Measurements from ENCODE around the gene SPCS3.
A peak's percentile ranks its signal among the peaks of the same experiment; 100 is the strongest.
"Not testable (repeated sequence)": the region's sequence is repeated elsewhere in the genome, so short reads cannot be mapped to it uniquely, and the experiment has no call there.

The SPCS3 gene

DNA sequence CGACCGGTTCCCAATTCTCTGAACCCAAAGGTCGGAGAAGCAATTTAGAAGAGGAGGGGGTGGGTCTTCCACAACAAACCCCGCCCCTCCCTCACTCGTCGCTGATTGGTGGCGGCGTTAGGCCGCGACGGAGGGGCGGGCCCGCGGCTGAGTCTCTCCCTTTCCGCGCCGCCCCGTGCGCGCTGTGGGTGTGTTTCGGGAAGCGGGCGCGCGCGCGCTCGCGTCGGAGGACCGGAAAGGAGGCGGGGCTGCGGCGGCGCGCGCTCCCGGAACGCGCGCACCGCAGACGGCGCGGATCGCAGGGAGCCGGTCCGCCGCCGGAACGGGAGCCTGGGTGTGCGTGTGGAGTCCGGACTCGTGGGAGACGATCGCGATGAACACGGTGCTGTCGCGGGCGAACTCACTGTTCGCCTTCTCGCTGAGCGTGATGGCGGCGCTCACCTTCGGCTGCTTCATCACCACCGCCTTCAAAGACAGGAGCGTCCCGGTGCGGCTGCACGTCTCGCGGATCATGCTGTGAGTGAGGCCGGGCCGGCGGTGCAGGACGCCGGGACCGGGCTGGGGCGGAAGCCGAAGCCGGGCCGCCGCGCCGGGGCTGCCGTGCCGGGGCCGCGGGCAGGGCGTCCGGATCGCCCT lies at the start of gene SPCS3:
Gene SPCS3, plus strand, starts transcription at position 263 of the 636 bp plus-strand sequence. Its CDS starts 111 bp downstream, at position 374.
- no peaks in the 10 kb centered on the region; the same call in 1 of the 2 replicates for H3K4me1 ChIP-seq (ENCODE audit: insufficient read depth, low read length)
- H3K9ac ChIP-seq (ENCODE audit: low read depth, low read length): peak within 1 kb of the TSS; percentile 90
- no peaks in the 10 kb centered on the region for H3K36me3 ChIP-seq (ENCODE audit: insufficient read depth, low read length)
- H3K9me3 ChIP-seq (ENCODE audit: control insufficient read depth, insufficient read depth, low read length): no peaks in the 10 kb centered on the region

DNA sequence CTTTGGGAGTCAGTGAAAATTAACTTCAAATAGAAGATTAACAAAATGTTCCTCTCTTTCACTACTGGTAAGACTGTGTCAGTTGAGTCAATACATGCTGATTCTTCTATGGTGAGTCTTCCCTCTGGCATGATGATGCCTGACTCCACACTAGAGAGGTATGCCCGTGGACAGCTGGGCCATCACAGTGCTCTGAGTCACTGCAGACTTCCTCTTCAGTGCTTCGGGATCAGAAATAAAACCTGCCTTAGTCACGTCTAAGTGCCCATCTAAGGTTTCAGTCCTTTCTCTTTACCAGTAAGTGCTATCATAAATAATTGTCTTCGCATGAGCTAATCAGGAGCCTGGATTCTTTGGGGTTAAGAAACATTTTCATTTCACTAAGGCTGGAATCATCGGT lies 49.1 kb upstream of the SPCS3 start:
- Histone ChIP-seq H3K9ac (ENCODE audit: low read depth, low read length) (no peak overlapping the region), H3K4me1 (ENCODE audit: insufficient read depth, low read length) (no peaks in the 10 kb centered on the region), H3K36me3 (ENCODE audit: insufficient read depth, low read length) (no peaks in the 10 kb centered on the region), H3K9me3 (ENCODE audit: control insufficient read depth, insufficient read depth, low read length) (no peaks in the 10 kb centered on the region)

DNA sequence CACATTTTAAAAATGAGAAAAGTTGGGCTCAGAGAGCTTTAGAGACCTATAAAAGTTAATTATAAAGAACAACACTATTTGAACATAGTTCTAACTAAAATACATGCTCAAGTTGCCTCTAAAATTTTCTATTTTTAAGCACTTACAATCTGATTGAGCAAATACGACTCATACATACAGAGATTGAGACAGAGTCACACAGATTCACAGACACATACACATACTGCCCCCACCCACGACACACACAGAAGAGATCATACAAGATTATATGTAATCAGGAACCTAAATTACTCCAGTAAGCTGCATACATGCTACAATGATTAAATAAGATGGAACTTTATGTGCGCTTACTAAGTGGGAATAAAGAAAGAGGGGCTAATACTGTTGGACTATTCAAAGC lies 48.0 kb upstream of the SPCS3 start:
- no peaks in the 10 kb centered on the region for H3K9me3 ChIP-seq (ENCODE audit: control insufficient read depth, insufficient read depth, low read length)
- no peaks in the 10 kb centered on the region for H3K4me1 ChIP-seq (ENCODE audit: insufficient read depth, low read length)
- H3K9ac ChIP-seq (ENCODE audit: low read depth, low read length): no peak overlapping the region
- no peaks in the 10 kb centered on the region for H3K36me3 ChIP-seq (ENCODE audit: insufficient read depth, low read length)

DNA sequence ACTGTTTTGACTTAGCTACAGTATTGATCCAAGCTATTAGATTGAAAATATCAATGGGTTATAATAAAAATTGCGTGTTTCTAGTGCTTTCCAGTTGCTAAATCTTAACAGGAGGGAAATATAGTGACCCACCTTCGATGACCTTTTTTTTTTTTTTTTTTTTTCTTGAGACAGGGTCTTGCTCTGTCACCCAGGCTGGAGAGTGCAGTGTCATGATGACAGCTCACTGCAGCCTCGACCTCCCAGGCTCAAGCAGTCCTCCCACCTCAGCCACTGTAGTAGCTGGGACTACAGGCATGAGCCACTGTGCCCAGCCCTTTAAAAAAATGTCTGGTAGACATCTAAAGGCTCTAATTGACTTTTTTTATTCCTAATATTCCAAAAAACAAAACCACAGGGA lies 47.0 kb upstream of the SPCS3 start:
- Histone ChIP-seq H3K9ac (ENCODE audit: low read depth, low read length) (no peak overlapping the region), H3K36me3 (ENCODE audit: insufficient read depth, low read length) (no peaks in the 10 kb centered on the region)

DNA sequence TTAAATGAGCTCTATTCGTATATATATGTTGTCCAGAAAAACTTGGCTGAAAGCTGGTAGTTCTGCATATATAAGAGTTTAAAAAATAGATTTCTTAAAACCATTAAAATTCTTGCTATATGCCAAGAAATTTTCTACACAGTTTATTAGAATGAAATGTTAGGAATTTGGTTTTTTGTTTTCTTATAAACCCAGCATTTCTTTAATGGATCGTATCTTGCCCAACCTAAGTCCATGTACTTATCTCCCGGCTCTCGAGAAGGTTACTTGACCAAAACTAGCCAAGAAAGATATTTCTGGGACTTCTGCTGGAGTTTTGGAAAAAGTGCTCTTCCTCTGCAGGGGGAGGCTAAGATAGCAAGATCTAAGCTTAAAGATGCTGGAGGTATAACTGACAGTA lies 46.0 kb upstream of the SPCS3 start:
- Histone ChIP-seq H3K4me1 (ENCODE audit: insufficient read depth, low read length) (peaks cover 5% of the 10 kb centered on the region), H3K9ac (ENCODE audit: low read depth, low read length) (no peak overlapping the region), H3K36me3 (ENCODE audit: insufficient read depth, low read length) (no peaks in the 10 kb centered on the region), H3K9me3 (ENCODE audit: control insufficient read depth, insufficient read depth, low read length) (no peaks in the 10 kb centered on the region)

More for the DNA sequence above, 47.0 kb upstream of the SPCS3 start:
- no peaks in the 10 kb centered on the region for H3K9me3 ChIP-seq (ENCODE audit: control insufficient read depth, insufficient read depth, low read length)
- peaks cover 5% of the 10 kb centered on the region for H3K4me1 ChIP-seq (ENCODE audit: insufficient read depth, low read length)

DNA sequence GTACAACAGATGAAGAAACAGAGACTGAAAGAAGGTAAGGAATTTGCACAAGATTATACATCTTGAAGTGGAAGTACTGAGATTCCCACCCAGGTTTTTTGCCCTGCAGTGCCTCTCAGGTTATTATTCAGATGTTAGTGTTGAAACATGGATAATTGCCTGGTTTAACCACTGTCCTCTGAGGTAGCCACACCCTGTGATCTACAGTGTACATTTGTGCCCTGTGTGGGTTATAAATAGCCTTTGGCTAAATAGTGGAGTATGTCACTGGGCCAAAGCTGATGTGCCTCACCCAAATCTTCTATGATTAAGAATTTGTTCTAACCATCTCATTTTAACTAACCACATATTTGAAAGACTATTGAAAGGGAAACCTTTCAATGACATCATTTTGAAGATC lies 45.3 kb upstream of the SPCS3 start:
- H3K9ac ChIP-seq (ENCODE audit: low read depth, low read length): no peak overlapping the region
- H3K9me3 ChIP-seq (ENCODE audit: control insufficient read depth, insufficient read depth, low read length): no peaks in the 10 kb centered on the region
- H3K4me1 ChIP-seq (ENCODE audit: insufficient read depth, low read length): peaks cover 5% of the 10 kb centered on the region
- H3K36me3 ChIP-seq (ENCODE audit: insufficient read depth, low read length): no peaks in the 10 kb centered on the region

DNA sequence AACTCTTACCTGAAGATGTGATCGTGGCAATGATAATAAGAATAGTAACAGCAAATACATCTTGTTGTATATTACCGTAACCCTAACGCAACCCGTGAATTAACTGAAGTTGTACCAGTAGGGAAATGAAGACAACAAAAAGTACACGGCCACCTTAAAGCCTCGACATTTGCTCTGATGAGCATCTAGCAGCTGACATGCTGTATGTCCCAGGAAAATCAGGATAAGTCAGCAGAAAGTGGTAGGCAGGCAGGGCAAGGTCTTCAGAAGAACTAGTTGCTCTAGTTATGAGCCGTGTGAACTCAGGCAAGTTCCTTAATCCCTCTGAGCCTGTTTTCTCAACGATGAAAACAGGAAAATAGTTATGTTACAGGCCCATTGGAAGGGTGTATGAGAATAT lies 43.1 kb upstream of the SPCS3 start:
- Histone ChIP-seq H3K9ac (ENCODE audit: low read depth, low read length) (no peak overlapping the region), H3K9me3 (ENCODE audit: control insufficient read depth, insufficient read depth, low read length) (no peaks in the 10 kb centered on the region), H3K4me1 (ENCODE audit: insufficient read depth, low read length) (peaks cover 5% of the 10 kb centered on the region), H3K36me3 (ENCODE audit: insufficient read depth, low read length) (no peaks in the 10 kb centered on the region)

DNA sequence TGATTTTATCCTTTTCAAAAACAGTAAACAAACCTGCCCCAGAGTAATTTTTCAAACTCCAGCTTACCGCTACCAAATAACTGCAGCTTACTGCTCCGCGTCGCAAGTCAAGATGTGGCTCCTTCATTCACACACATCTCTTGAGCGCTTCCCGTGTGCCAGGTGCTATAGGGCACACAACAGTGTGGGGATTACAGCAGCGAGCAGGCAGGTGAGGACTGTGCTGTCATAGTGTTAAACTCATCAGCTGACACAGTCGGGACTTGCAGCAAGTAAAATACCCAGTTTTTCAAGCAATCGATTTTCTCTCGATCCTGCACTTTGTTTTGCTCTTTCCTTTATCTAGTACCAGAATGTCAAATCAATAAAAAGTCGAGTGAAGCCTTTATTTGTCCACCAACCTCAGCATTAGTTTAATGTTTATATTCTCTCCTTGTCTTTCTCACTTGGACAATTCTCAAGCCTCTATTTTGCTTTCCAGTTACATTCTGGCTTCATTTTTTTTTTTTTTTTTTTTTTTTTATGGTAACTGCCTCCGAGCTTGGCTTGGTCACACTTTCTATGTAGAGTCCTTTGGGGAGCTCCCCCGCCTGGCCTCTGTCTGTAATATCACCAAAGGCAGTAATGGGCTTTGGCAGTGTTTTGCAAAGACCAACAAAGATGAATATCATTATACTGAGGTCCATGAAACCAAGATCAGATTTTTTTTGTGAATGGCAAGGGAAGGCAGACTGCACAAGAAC lies 42.4 kb upstream of the SPCS3 start:
- H3K9ac ChIP-seq (ENCODE audit: low read depth, low read length): peak overlapping the region; percentile 21

DNA sequence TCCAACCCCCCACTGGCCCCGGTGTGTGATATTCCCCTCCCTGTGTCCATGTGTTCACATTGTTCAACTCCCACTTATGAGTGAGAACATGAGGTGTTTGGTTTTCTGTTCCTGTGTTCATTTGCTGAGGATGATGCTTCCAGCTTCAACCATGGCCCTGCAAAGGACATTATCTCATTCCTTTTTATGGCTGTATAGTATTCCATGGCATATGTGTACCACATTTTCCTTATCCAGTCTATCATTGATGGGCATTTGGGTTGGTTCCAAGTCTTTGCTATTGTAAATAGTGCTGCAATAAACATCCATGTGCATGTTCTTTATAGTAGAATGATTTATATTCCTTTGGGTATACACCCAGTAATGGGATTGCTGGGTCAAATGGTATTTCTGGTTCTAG lies 40.2 kb upstream of the SPCS3 start:
- not testable (repeated sequence) for H3K9ac ChIP-seq (ENCODE audit: low read depth, low read length); H3K9me3 ChIP-seq (ENCODE audit: control insufficient read depth, insufficient read depth, low read length); H3K4me1 ChIP-seq (ENCODE audit: insufficient read depth, low read length); H3K36me3 ChIP-seq (ENCODE audit: insufficient read depth, low read length)

More for the DNA sequence above, 42.4 kb upstream of the SPCS3 start:
- Histone ChIP-seq H3K36me3 (ENCODE audit: insufficient read depth, low read length) (no peaks in the 10 kb centered on the region), H3K9me3 (ENCODE audit: control insufficient read depth, insufficient read depth, low read length) (no peaks in the 10 kb centered on the region), H3K4me1 (ENCODE audit: insufficient read depth, low read length) (peaks cover 5% of the 10 kb centered on the region)

DNA sequence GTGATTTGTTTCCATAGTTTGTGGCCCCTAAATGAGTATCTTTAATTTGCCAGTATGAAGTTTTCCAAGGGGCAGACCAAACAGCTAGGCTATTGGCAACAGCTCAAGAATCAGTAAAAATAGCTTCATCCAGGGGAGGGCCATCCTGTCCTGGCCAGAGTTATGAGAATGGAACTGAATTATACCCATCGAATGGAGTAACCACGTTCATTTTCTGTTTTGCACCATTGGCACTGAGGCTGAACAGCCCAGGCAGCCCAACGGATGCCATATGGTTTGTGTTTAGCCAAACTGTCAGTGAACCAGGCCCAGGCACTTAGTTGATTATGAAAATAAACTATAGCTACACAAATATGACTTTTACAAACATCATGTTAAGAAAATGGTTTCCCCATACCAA lies 33.0 kb upstream of the SPCS3 start:
- H3K36me3 ChIP-seq (ENCODE audit: insufficient read depth, low read length): no peaks in the 10 kb centered on the region
- no peak overlapping the region for H3K9ac ChIP-seq (ENCODE audit: low read depth, low read length)
- no peaks in the 10 kb centered on the region; the same call in 1 of the 2 replicates for H3K4me1 ChIP-seq (ENCODE audit: insufficient read depth, low read length)
- H3K9me3 ChIP-seq (ENCODE audit: control insufficient read depth, insufficient read depth, low read length): no peaks in the 10 kb centered on the region

DNA sequence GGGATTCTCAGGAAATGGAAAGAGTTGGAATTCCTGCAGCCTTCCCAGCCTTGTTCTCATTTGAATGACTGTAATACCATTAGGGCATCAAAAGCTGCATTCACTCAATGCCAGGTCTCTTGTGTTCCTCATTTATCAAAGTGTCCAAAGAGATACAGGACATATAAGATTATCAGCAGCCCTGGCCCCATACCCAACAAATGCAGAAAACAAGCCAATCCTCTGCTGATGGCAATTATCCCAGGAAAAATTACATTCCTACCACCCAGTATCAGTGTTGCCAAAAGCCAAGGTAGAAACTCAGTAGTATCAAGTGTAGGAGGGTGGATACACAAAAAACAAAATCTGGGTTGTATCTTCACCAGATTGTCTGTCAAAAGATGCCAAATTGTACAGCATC lies 32.2 kb upstream of the SPCS3 start:
- Histone ChIP-seq H3K9me3 (ENCODE audit: control insufficient read depth, insufficient read depth, low read length) (no peaks in the 10 kb centered on the region), H3K36me3 (ENCODE audit: insufficient read depth, low read length) (no peaks in the 10 kb centered on the region), H3K4me1 (ENCODE audit: insufficient read depth, low read length) (no peaks in the 10 kb centered on the region; the same call in 1 of the 2 replicates), H3K9ac (ENCODE audit: low read depth, low read length) (no peak overlapping the region)

DNA sequence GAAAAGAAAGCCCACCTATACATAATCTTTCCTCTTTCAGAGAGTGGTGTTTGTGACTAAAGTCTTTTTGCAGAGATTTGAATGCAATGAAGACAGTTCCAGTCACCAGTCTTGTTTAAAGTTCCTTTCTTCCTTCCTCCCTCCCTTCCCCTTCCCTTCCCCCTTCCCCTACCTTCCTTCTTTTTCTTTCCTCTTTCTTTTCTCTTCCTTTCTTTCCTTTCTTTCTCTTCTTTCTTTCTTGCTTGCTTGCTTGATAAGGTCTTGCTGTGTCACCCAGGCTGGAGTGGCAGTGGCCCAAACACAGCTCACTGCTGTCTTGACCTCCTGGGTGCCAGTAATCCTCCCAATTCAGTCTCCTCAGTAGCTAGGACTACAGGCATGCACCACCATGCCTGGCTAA lies 31.7 kb upstream of the SPCS3 start:
- Histone ChIP-seq H3K9me3 (ENCODE audit: control insufficient read depth, insufficient read depth, low read length) (no peaks in the 10 kb centered on the region), H3K4me1 (ENCODE audit: insufficient read depth, low read length) (no peaks in the 10 kb centered on the region; the same call in 1 of the 2 replicates), H3K36me3 (ENCODE audit: insufficient read depth, low read length) (no peaks in the 10 kb centered on the region), H3K9ac (ENCODE audit: low read depth, low read length) (no peak overlapping the region)

DNA sequence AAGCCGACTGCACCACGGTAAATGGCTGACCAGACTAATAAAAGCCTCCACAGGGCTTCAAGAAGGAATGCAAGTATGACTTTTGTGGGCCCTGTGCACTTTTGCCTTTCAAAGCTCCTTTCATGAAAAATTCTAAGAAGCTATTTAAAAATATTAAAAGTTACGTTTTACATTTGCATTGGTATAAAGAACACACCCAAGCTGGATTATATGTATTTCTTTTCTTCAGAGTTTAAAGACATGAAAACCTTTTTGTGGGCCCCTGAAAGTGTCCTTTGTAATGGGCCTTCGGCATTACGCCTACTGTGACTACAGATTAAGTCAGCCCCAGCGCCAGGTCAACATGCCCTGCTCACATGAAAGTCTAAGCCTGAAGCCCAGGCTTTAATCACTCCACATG lies 30.2 kb upstream of the SPCS3 start:
- H3K4me1 ChIP-seq (ENCODE audit: insufficient read depth, low read length): no peaks in the 10 kb centered on the region; the same call in 1 of the 2 replicates
- H3K9ac ChIP-seq (ENCODE audit: low read depth, low read length): no peak overlapping the region
- no peaks in the 10 kb centered on the region for H3K36me3 ChIP-seq (ENCODE audit: insufficient read depth, low read length)
- no peaks in the 10 kb centered on the region for H3K9me3 ChIP-seq (ENCODE audit: control insufficient read depth, insufficient read depth, low read length)

DNA sequence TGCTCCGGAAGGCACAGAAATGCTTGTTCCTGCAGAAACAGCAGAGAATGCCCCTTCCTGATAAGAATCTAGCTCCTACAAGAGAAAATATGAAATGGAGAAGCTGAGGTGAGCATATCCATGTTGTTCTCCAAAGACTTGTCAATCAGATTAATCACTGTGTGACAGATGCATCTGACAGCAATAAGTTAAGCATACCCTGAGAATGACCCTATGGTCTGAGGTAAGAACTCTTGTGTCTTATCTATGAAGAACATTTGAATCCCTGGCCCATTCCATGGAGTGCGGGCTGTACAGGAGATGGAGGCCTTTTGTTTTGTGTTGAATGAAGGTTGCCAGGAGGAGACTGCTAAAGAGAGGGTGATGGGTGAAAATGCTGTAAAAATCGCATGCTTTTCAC lies 29.2 kb upstream of the SPCS3 start:
- Histone ChIP-seq H3K9me3 (ENCODE audit: control insufficient read depth, insufficient read depth, low read length) (no peaks in the 10 kb centered on the region), H3K9ac (ENCODE audit: low read depth, low read length) (no peak overlapping the region), H3K36me3 (ENCODE audit: insufficient read depth, low read length) (no peaks in the 10 kb centered on the region)

DNA sequence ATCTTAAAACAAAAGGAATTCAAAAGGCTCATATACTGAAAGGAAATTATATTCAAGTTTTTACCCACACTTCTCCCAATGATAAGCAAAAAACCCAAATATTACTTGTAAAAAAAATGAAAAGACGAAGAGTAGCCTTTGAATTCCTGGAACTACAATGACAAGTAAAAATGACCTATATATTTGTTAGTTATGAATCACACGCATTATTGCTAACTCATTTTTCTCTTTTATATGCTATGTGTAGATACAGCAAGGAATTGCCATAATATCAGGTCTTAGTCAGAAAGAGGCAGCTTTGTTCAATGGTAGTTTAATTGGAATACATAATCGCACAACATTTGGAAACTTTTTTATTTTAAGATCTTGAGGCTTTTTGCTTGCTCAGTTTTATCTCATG lies 28.0 kb upstream of the SPCS3 start:
- no peaks in the 10 kb centered on the region for H3K9me3 ChIP-seq (ENCODE audit: control insufficient read depth, insufficient read depth, low read length)
- H3K9ac ChIP-seq (ENCODE audit: low read depth, low read length): no peak overlapping the region
- no peaks in the 10 kb centered on the region; the same call in 1 of the 2 replicates for H3K36me3 ChIP-seq (ENCODE audit: insufficient read depth, low read length)
- H3K4me1 ChIP-seq (ENCODE audit: insufficient read depth, low read length): no peaks in the 10 kb centered on the region; the same call in 1 of the 2 replicates

More for the DNA sequence above, 29.2 kb upstream of the SPCS3 start:
- H3K4me1 ChIP-seq (ENCODE audit: insufficient read depth, low read length): no peaks in the 10 kb centered on the region; the same call in 1 of the 2 replicates
